ENCODE measurements around the gene PROSER2. TPM values are rescaled to one million over a fixed set of nuclear protein-coding genes. Genes with fewer than 3 reads are reported as not detected.

The PROSER2 gene
- total and polyA plus RNA-seq, 4 donors = 6.5 to 24.9 (median 9.9) TPM

GRCh38 chr10:11797281-11797680, 25.9 kb upstream of the PROSER2 start:
- no peaks in the 10 kb centered on the region for H3K9me3 ChIP-seq (ENCODE audit: control insufficient read depth in 4 of 4, low read length in 3 of 4)
- no peak overlapping the region for H3K4me3 ChIP-seq (ENCODE audit: low read depth in 1 of 3, low read length in 3 of 3)
- H3K27me3 ChIP-seq (ENCODE audit: control insufficient read depth in 4 of 4, insufficient read depth in 4 of 4, low read length in 3 of 4) = no peaks in the 10 kb centered on the region
- TF ChIP-seq CTCF (IDR thresholded peaks at IDR 0.05; ENCODE audit: low read depth, low read length, missing input control) = no peak
- no peak for TF ChIP-seq MAX (IDR thresholded peaks at IDR 0.05)
- no peak for TF ChIP-seq RAD21 (IDR thresholded peaks at IDR 0.05)
- TF ChIP-seq SP1 (IDR thresholded peaks at IDR 0.05) = no peak
- TF ChIP-seq RXRA (IDR thresholded peaks at IDR 0.05) = no peak
- TF ChIP-seq EGR1 (IDR thresholded peaks at IDR 0.05; ENCODE audit: low read depth in 2 of 2) = no peak
- H3K4me1 ChIP-seq (ENCODE audit: control insufficient read depth in 4 of 4, insufficient read depth in 4 of 4, low read length in 3 of 4) = peaks cover 3 to 11% (median 8%) of the 10 kb centered on the region in 4 donors
- no peaks in the 10 kb centered on the region for H3K36me3 ChIP-seq (ENCODE audit: control insufficient read depth in 4 of 4, insufficient read depth in 3 of 4, low read depth in 1 of 4, low read length in 3 of 4)
- DNase-seq (ENCODE audit: low spot score) = no peak
- H3K9ac ChIP-seq (ENCODE audit: low read depth in 1 of 2, low read length in 2 of 2) = no peak overlapping the region
- H3K27ac ChIP-seq (ENCODE audit: low read depth in 1 of 2, low read length in 2 of 2) = no peak overlapping the region
- WGBS = 98% methylated on average over 10 of the region's 10 CpGs

- no peak for DNase-seq (ENCODE audit: low spot score)
- no peak for TF ChIP-seq FOXA2 (IDR thresholded peaks at IDR 0.05)
- no peak for TF ChIP-seq MAX (IDR thresholded peaks at IDR 0.05)
- no peak for TF ChIP-seq ZBTB33 (IDR thresholded peaks at IDR 0.05)
- no peak for TF ChIP-seq RAD21 (IDR thresholded peaks at IDR 0.05)
- TF ChIP-seq CTCF (IDR thresholded peaks at IDR 0.05; ENCODE audit: low read depth, low read length, missing input control) = no peak
- TF ChIP-seq GABPA (IDR thresholded peaks at IDR 0.05 in 1 of 2, conservative IDR thresholded peaks at IDR 0.05 in 1 of 2) = no peak
- TF ChIP-seq YY1 (IDR thresholded peaks at IDR 0.05) = no peak
- TF ChIP-seq SP1 (IDR thresholded peaks at IDR 0.05) = no peak
- no peak for TF ChIP-seq JUND (IDR thresholded peaks at IDR 0.05)
- TF ChIP-seq EGR1 (IDR thresholded peaks at IDR 0.05; ENCODE audit: low read depth in 2 of 2) = no peak
- no peak for TF ChIP-seq REST (IDR thresholded peaks at IDR 0.05)
- TF ChIP-seq ATF3 (IDR thresholded peaks at IDR 0.05) = no peak
- no peak for TF ChIP-seq HNF4G (IDR thresholded peaks at IDR 0.05)
- TF ChIP-seq TAF1 (conservative IDR thresholded peaks at IDR 0.05) = no peak
- H3K27me3 ChIP-seq (ENCODE audit: control insufficient read depth in 4 of 4, insufficient read depth in 4 of 4, low read length in 3 of 4) = no peaks in the 10 kb centered on the region
- H3K9ac ChIP-seq (ENCODE audit: low read depth in 1 of 2, low read length in 2 of 2) = no peak overlapping the region
- WGBS = 88% methylated on average over 12 of the region's 12 CpGs
- no peaks in the 10 kb centered on the region for H3K36me3 ChIP-seq (ENCODE audit: control insufficient read depth in 4 of 4, insufficient read depth in 3 of 4, low read depth in 1 of 4, low read length in 3 of 4)
- no peak overlapping the region for H3K4me3 ChIP-seq (ENCODE audit: low read depth in 1 of 3, low read length in 3 of 3)
- H3K9me3 ChIP-seq (ENCODE audit: control insufficient read depth in 4 of 4, low read length in 3 of 4) = no peaks in the 10 kb centered on the region
- H3K27ac ChIP-seq (ENCODE audit: low read depth in 1 of 2, low read length in 2 of 2) = no peak overlapping the region
- peaks cover 3 to 11% (median 8%) of the 10 kb centered on the region in 4 donors for H3K4me1 ChIP-seq (ENCODE audit: control insufficient read depth in 4 of 4, insufficient read depth in 4 of 4, low read length in 3 of 4)
These were observed 25.1 kb upstream of the PROSER2 start for GRCh38 chr10:11797847-11798633.

Data from liver (tissue), 9 donors.